HTERT RPE-1 (cell line): Measurements from ENCODE around the gene ZFHX3.

ENCODE experiments used
- in situ Hi-C: fragments of 300-500 bp; cut with MboI; formaldehyde crosslinking; loops from 4 replicates; pipeline ENCODE4 v1.14.3; 2020; ENCODE audit warnings: low sequenced_read_pairs

Gene ZFHX3

GRCh38 chr16:73057291-73058210 lies 9.6 kb upstream of the ZFHX3 start:
- in situ Hi-C loops: no loop called here

- in situ Hi-C loops: no loop called here
Observed at GRCh38 chr16:73056921-73057290, 9.0 kb upstream of the ZFHX3 start.

GRCh38 chr16:73056448-73056847 lies 8.5 kb upstream of the ZFHX3 start:
- in situ Hi-C loops: no loop called here

DNA sequence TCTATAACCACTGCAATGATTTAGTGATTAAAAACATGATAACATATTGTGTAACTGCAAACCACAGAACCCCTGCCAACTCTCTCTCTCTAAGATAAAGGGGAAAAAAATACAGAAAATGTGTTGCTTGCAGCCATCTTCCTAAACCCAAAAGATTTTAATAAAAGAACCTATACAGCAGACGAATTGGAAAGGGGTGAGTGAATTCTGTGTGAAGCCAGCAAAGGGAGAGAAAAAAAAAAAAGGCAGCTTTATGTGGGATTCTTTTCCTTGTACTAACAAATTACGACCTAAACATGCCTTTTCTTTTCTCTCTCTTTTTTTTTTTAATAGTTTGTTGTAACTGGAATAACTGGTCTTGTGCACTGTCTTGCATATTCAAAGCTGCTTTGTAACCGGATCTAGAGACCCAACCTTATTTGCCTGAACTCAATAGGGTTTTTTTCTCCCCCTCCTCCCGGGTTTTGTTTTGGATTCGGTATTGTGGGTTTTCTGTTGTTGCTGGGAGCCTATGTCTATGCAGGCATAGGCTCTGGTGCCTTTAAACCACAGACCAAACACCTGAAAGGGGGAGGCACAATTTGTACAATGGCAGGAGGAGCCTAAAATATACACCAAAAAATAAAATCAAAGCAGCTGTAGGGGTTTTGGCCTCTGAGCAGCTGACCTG lies 7.0 kb upstream of the ZFHX3 start:
- in situ Hi-C loops: no loop called here

DNA sequence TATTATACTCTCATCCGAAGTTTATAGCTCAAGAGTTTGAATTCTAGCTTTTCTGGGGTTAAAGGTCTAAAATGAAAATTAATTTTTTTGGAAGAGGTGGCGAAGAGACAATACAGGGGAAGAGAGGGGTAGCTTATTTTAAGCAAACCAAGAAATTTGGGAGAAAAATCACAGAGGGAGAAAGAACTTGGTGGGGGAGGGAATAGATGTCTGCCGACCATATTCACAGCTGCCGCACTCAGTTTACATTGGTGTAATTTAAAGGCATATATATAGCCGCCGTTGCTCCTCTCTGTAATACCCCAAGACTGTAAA lies 6.5 kb upstream of the ZFHX3 start:
- in situ Hi-C loops: no loop called here

GRCh38 chr16:73054125-73054484 lies 6.2 kb upstream of the ZFHX3 start:
- in situ Hi-C loops: no loop called here

GRCh38 chr16:73053364-73054124 lies 5.6 kb upstream of the ZFHX3 start:
- in situ Hi-C loops: no loop called here

- in situ Hi-C loops: no loop called here
Observed at GRCh38 chr16:73053038-73053363, 5.1 kb upstream of the ZFHX3 start.

- in situ Hi-C loops: no loop called here
Observed at GRCh38 chr16:73052576-73052975, 4.6 kb upstream of the ZFHX3 start.

DNA sequence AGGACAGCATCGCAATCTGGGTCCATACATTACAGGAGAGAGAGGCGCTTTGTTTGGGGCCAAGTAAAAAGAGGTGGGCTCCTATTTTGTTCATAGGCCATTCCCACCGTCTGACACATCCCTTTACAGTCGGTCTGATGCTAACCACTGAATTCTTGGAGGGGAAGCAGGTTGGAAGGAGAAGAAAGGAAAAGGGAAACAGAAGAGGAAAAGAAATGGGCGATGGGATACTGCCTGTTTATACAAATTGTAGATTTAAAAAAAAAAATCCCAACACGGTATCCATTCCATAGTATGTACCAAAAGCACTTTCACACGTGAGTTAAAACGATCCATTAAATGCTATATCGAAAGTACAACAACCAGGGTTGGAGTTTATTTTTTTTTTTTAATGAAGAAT lies 4.0 kb upstream of the ZFHX3 start:
- in situ Hi-C loops: no loop called here

DNA sequence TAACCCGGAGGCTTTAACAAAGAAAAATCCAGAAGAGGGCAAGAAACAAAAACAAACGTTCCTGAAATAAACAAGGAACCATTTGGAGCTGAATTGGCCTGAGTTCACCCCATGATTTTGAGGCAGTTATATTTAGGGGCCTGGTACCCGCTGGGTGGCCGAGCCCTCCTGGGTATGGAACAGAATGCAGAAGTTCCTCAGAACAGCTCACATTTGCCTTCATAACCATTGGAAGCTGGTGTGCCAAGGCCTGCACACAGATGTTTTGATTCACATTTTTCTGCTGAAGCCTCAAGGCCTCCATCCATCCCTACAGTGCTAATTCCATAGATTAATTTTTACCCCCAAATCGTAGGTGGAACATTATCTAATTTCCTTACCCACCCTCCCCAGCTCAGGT lies 3.3 kb upstream of the ZFHX3 start:
- in situ Hi-C loops: no loop called here

DNA sequence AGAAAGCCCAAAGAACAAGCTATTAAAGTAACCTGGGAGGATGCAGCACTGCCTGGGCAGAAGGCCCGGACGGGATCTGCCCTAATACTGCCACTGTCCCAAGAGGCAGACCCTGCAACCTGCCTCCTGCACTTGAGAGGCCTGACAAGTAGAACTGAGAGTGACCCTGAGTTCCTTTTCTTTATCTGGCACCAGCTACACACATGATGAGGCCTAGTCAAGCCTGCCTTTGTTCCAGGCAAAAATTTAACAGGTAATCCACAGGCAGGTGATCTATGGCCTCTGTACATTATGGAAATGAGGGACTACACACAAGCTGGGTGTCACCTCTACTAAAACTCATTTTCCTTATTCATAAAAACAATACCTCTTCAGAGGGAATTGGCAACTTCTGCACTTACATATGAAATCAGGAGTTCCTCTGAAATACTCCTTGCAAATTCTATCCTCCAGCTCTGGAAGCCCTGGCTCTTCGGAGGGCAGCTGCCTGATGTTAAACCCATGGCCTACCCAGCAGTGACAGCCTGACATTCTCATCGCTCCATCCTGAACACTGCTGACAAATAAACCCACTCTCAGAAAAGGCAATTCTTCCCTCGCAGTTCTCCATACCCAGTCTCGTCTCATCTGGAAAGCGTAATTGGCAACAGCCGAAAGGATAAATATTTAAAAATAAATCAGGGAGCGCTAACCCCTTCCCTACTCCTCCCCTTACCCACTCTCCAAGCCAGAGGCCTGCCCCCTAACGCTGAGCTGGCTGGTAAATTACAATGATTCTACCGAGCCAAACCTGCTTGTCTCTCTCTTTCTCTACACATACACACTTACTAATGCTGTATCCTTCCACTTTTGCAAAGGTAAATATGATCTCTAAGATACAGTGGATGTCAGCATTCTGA lies 2.5 kb upstream of the ZFHX3 start:
- in situ Hi-C loops: no loop called here

GRCh38 chr16:73049511-73049910 lies 1.6 kb upstream of the ZFHX3 start:
- in situ Hi-C loops: no loop called here

- in situ Hi-C loops: no loop called here
Observed at GRCh38 chr16:73049091-73049490, 1.2 kb upstream of the ZFHX3 start.

DNA sequence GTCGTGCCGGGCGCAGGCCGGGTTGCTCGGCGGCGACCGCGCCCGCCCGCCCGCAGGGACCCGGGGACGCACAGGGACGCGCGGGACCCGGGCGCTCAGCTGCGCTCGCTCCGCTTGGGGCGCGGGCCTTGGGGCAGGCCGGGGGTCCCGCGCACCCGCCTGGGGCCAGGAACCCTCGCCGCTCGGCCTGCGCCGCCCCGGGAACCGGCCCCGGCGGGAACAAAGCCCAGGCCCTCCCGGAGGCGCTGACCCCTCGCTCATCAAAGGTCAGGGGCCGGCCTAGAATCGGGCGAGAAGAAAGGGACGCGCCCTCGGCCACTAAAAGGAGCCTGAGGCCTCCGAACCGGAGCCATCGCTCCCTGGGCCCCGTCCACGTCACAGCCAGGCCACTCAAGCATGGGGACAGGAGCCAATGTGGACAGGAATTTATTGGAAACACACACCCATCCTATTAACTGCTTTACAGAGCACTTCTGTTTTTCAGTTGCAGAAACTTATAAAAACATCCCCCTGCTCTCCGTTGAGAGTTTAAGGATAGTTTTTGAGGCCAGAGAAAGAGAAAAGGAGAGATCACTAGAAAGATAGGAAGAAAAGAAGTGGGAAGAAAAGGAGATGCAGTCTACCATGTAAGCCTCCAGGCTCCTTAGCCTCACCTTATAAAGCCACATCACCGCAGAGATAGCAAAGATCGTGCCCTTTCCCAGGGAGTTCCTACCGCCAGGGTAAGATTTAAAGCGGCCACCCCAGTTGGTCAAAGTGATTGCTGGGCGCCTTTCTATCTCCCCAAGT lies 558 bp upstream of the ZFHX3 start:
- in situ Hi-C loops: no loop called here

DNA sequence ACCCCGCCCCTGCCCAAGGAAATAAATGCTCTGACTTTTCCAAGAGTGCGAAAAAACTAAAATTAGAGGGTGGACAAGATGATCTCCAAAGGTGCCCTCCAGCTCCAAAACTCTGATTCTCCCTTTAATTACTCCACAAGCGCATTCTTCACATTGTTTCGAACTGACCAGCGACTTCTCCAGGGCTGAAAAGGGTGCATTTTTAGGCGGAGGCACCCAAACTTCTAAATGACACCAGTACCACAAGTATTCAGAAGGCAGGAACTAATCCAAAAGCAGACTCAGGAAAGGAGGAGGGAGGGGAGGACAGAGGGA lies 750 bp downstream of the ZFHX3 start:
- in situ Hi-C loops: no loop called here

DNA sequence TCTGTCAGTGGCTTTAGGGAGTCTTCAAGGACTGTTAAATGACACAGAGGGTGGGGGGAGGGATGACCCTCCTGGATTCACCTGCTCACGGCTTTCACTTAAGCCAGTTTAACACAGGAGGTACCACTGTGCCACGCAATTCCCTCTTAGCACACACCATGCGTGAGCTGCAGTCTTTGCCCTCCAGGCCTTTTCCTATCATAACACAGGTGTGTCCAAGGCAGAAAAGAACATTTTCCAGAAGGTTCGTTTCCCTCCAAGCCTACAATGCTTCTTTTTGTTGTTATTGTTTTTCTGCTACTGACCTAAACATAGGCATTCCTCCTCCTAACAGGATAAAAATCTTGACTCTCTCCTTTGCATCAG lies 1.1 kb downstream of the ZFHX3 start:
- in situ Hi-C loops: no loop called here

GRCh38 chr16:73046202-73046848 lies 1.6 kb downstream of the ZFHX3 start:
- in situ Hi-C loops: no loop called here

DNA sequence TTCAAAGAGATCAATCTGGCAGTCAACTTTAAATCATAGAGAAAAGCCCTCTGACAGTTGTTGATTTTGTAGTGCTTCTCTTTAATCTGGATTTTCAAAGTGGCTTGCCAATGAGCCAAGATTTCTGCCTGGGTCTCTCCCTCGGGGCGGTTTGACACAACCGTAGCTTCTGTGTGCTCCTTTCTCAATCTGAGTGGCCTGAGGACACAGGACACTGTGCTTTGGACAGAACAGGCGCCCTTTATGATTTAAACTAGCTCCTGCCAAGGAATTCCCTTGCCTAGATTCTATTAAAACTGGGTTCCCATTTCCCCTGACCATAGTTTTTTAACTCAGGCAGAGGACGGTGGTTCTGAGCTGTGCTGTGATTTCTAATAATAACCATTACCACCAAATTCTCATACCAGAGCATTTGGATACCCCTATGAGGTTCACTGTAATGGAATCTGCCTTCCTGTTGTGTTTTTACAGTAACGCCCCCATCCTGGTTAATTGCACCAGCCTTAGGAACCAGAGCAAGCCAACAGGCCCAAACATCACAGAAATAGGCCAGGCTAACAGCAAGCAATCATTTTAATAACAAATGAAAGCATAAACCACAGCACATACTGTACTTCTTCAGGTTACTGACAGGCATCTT lies 4.0 kb downstream of the ZFHX3 start:
- in situ Hi-C loops: no loop called here

DNA sequence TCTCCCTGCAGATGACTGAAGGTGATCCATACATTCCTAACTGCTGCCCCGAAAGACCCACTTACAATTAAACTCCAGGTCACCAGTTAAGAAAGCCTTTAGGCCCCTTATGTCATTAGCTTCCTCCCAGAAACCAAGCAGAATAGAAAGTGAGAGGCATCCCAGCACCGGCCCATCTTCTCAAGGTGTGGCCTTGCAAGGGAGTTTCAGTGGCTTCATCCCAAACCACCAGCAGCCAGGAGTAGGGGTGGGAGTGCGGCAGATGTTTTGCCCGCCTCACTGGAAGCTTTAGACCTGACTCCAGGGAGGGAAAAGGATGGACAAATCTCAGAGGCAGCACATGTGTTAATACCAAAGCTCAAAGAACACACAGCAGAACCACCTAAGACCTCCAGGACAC lies 5.1 kb downstream of the ZFHX3 start:
- in situ Hi-C loops: no loop called here
